ENCODE data around the gene BBS12. TPM values are rescaled to one million over a fixed set of nuclear protein-coding genes. Genes with fewer than 3 reads are reported as not detected.

The BBS12 gene
- total RNA-seq, 1 donor from 2014 or later = 4.1 TPM

DNA sequence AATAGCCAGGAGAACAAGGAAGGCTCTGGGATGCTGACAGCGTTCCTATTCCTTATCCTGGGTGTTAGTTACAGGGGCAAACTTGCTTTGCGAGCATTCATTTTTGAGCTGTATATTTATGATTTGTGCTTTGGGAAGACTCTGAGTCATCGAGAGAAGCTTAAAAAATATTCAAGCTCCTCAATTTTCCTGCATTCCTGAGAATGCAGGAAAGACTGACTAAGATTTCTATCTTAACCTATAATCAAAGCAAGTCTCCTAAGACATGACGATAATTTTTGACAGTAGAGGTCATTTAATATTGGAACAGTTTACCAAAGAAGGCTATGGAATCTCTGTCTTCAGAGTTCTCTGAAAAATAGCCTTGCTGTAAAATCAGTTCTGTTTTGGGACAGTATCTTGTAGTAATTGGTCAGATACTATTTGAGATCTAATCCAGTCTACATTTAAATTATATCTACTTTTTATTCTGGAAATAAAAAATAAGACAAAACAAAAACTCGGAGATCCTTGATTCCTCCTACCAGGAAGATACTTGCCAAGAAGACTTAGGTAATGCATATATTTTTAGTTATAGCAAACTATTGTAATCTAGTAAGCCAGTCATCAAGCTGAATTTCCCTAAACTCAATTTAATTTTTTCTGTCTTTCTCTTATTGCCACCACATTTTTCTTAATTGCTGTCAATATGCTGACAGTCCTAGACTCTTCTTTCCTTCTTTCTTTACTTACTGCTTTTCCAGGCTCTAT, 31.7 kb downstream of the BBS12 start:
- H3K27ac Mint-ChIP-seq (ENCODE audit: unreplicated experiment) = no peak overlapping the region
- TF ChIP-seq, protein P1, sequence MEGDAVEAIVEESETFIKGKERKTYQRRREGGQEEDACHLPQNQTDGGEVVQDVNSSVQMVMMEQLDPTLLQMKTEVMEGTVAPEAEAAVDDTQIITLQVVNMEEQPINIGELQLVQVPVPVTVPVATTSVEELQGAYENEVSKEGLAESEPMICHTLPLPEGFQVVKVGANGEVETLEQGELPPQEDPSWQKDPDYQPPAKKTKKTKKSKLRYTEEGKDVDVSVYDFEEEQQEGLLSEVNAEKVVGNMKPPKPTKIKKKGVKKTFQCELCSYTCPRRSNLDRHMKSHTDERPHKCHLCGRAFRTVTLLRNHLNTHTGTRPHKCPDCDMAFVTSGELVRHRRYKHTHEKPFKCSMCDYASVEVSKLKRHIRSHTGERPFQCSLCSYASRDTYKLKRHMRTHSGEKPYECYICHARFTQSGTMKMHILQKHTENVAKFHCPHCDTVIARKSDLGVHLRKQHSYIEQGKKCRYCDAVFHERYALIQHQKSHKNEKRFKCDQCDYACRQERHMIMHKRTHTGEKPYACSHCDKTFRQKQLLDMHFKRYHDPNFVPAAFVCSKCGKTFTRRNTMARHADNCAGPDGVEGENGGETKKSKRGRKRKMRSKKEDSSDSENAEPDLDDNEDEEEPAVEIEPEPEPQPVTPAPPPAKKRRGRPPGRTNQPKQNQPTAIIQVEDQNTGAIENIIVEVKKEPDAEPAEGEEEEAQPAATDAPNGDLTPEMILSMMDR (conservative IDR thresholded peaks at IDR 0.05) = no peak
- no peak for DNase-seq (ENCODE audit: low read depth, low spot score)
- no peaks in the 10 kb centered on the region for H3K36me3 Mint-ChIP-seq (ENCODE audit: low read depth)
- no peaks in the 10 kb centered on the region for H3K4me1 Mint-ChIP-seq
- no peaks in the 10 kb centered on the region for H3K9me3 Mint-ChIP-seq
- no peaks in the 10 kb centered on the region for H3K27me3 Mint-ChIP-seq (ENCODE audit: low read depth)
- no peak overlapping the region for H3K4me3 Mint-ChIP-seq

DNA sequence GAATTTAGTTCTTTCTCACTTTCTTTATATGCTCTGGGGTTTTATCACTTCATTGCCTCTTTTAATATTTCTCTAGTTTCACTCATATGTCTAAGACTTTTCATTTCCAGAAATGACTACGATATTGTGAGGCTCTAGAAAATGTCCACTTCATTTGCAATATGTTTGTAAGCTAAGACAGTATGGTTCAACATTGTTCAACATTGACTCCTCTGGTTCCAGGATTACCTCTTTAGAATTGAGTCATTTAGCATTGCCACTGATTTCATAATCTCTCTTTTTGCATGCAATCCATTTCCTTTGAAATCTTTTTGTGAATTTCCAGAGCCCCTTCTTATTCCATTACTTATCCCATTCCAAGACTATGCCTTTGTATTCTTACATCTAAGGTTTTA, 32.3 kb downstream of the BBS12 start:
- Mint-ChIP-seq H3K4me3 (no peak overlapping the region), H3K4me1 (no peaks in the 10 kb centered on the region), H3K36me3 (ENCODE audit: low read depth) (no peaks in the 10 kb centered on the region), H3K27ac (ENCODE audit: unreplicated experiment) (no peak overlapping the region), H3K27me3 (ENCODE audit: low read depth) (no peaks in the 10 kb centered on the region), H3K9me3 (no peaks in the 10 kb centered on the region)
- DNase-seq (ENCODE audit: low read depth, low spot score) = no peak
- TF ChIP-seq, protein P1 (conservative IDR thresholded peaks at IDR 0.05) = no peak

DNA sequence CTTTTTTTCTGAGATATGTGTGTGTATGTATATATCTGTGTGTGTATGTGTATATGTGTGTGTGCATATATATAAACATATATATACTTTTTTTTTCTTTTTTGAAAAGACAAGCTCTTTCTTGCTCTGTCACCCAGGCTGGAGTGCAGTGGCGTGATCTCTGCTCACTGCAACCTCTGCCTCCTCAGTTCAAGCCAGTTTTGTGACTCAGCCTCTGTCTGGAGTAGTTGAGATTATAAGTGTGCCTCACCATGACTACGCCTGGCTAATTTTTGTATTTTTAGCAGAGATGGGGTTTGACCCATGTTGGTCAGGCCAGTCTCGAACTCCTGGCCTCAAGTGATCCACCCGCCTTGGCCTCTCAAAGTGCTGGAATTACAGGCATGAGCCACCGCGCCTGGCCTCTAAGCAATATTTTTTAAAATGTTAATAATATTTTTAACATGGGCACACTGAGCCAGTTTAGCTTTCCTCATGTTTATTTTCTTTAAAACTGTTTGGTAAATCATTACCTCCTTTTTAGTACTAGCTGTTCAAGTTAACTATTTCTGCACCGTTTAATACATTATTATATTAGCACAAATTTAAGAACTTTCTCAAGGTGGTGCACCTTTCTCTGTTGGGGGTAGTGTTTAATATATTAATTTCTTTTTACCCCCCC, 33.3 kb downstream of the BBS12 start:
- no peaks in the 10 kb centered on the region for H3K27me3 Mint-ChIP-seq (ENCODE audit: low read depth)
- H3K36me3 Mint-ChIP-seq (ENCODE audit: low read depth) = no peaks in the 10 kb centered on the region
- H3K9me3 Mint-ChIP-seq = no peaks in the 10 kb centered on the region
- no peak overlapping the region for H3K4me3 Mint-ChIP-seq
- no peak for DNase-seq (ENCODE audit: low read depth, low spot score)
- TF ChIP-seq, protein P1 (conservative IDR thresholded peaks at IDR 0.05) = no peak
- no peaks in the 10 kb centered on the region for H3K4me1 Mint-ChIP-seq
- H3K27ac Mint-ChIP-seq (ENCODE audit: unreplicated experiment) = no peak overlapping the region

DNA sequence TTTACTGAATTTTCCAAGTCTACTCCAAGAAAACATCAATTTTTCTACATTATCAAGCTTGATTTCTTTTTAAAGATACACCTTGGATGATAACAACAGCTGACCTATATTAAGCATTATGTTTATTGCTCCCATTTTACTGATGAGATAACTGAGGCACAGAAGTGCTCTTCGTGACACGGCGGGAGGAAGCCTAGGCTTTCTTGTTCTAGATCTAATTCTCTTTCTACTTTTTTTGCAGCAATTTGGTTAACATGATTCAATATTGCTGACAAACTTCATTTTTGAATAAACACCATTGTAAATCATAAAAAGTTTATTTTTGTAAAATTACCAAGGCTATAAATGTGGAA, 33.8 kb downstream of the BBS12 start:
- H3K9me3 Mint-ChIP-seq = no peaks in the 10 kb centered on the region
- no peak overlapping the region for H3K4me3 Mint-ChIP-seq
- TF ChIP-seq, protein P1 (conservative IDR thresholded peaks at IDR 0.05) = no peak
- H3K36me3 Mint-ChIP-seq (ENCODE audit: low read depth) = no peaks in the 10 kb centered on the region
- H3K27ac Mint-ChIP-seq (ENCODE audit: unreplicated experiment) = no peak overlapping the region
- no peaks in the 10 kb centered on the region for H3K27me3 Mint-ChIP-seq (ENCODE audit: low read depth)
- no peak for DNase-seq (ENCODE audit: low read depth, low spot score)
- no peaks in the 10 kb centered on the region for H3K4me1 Mint-ChIP-seq

DNA sequence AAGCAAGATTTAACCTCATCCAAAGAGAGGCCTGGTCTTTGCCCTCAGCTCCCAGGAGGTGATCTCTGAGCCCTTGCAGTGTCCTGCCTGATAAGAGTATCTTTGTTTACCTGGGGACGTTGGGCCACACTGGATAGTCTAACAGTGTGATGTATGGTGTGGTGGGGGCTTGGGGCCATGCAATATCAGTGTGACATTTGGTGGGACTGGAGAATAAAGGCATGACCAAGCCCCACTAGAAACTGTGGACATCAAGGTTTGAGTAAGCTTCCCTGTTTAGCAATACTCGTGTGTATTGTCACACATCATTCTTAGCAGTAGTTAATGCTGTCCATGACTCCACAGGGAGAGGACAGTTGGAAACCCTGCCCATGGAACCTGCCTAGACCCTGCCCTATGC, 34.4 kb downstream of the BBS12 start:
- Mint-ChIP-seq H3K9me3 (no peaks in the 10 kb centered on the region), H3K36me3 (ENCODE audit: low read depth) (no peaks in the 10 kb centered on the region), H3K4me3 (no peak overlapping the region), H3K27ac (ENCODE audit: unreplicated experiment) (no peak overlapping the region), H3K4me1 (no peaks in the 10 kb centered on the region), H3K27me3 (ENCODE audit: low read depth) (no peaks in the 10 kb centered on the region)
- TF ChIP-seq, protein P1 (conservative IDR thresholded peaks at IDR 0.05) = no peak
- no peak for DNase-seq (ENCODE audit: low read depth, low spot score)
